K562 (cell line): ENCODE data around the gene TRIM60.

Experiments
- CTCF ChIP-seq, 3 experiments: IDR thresholded peaks in 2 of 3; conservative IDR thresholded peaks in 1 of 3; 2 replicates each; pipeline ENCODE4 v1.5.1; 2011 to 2012; ENCODE audit warnings: low read length in 3 of 3, mild to moderate bottlenecking in 3 of 3, control low read depth in 2 of 3, improper control_type of control experiment in 1 of 3, inconsistent platforms in 1 of 3, low read depth in 1 of 3, mixed read lengths in 1 of 3, moderate library complexity in 1 of 3; ENCODE audit not compliant: insufficient read depth in 2 of 3
- DNMT1 ChIP-seq: fragments of 450-650 bp; IDR thresholded peaks from 2 replicates; pipeline ENCODE4 v1.6.1; 2016; ENCODE audit warnings: antibody characterized with exemption, mild to moderate bottlenecking
- ELK1 ChIP-seq: sonication (generic); formaldehyde crosslinking; IDR thresholded peaks from 2 replicates; pipeline ENCODE4 v1.8.1; 2022; ENCODE audit warnings: missing genetic modification reagents
- FOXK2 ChIP-seq, 2 experiments: fragments of 450-650 bp; IDR thresholded peaks in 1 of 2; conservative IDR thresholded peaks in 1 of 2; 2 replicates each; pipeline ENCODE4 v1.6.1; 2016; ENCODE audit warnings: low read depth in 2 of 2, mild to moderate bottlenecking in 1 of 2
- NONO ChIP-seq, 2 experiments: fragments of 200-400 bp in 1 of 2; fragments of 450-650 bp in 1 of 2; formaldehyde crosslinking in 1 of 2; IDR thresholded peaks; 2 replicates each; pipeline ENCODE4 v1.6.1; 2017; ENCODE audit warnings: low read depth in 2 of 2, mild to moderate bottlenecking in 2 of 2, moderate library complexity in 2 of 2, low read length in 1 of 2
- YY1 ChIP-seq, 3 experiments: IDR thresholded peaks; 2 replicates each; pipeline ENCODE4 v1.6.1; 2011; ENCODE audit warnings: low read length in 2 of 3, mild to moderate bottlenecking in 2 of 3, moderate library complexity in 2 of 3, borderline replicate concordance in 1 of 3, control low read depth in 1 of 3, low read depth in 1 of 3; ENCODE audit not compliant: insufficient read depth in 3 of 3, insufficient replicate concordance in 2 of 3, control insufficient read depth in 1 of 3, insufficient read length in 1 of 3; ENCODE audit errors: extremely low read depth in 1 of 3
- ZNF592 ChIP-seq: fragments of 450-650 bp; IDR thresholded peaks from 2 replicates; pipeline ENCODE4 v1.6.1; 2017; ENCODE audit warnings: antibody characterized with exemption, mild to moderate bottlenecking

- no peak for TF ChIP-seq CTCF (IDR thresholded peaks at IDR 0.05 in 2 of 3, conservative IDR thresholded peaks at IDR 0.05 in 1 of 3; ENCODE audit: insufficient read depth in 2 of 3, low read depth in 1 of 3, low read length in 3 of 3)
- TF ChIP-seq NONO (IDR thresholded peaks at IDR 0.05; ENCODE audit: low read depth in 2 of 2, low read length in 1 of 2), result no peak
- no peak for TF ChIP-seq ELK1 (CRISPR knock-in tag)
- no peak for TF ChIP-seq ZNF592
- TF ChIP-seq YY1 (IDR thresholded peaks at IDR 0.05; ENCODE audit: borderline replicate concordance in 1 of 3, control insufficient read depth in 1 of 3, extremely low read depth in 1 of 3, insufficient read depth in 3 of 3, insufficient read length in 1 of 3, insufficient replicate concordance in 2 of 3, low read depth in 1 of 3, low read length in 2 of 3), result no peak
- no peak for TF ChIP-seq FOXK2 (conservative IDR thresholded peaks at IDR 0.05 in 1 of 2, IDR thresholded peaks at IDR 0.05 in 1 of 2; ENCODE audit: low read depth in 2 of 2)
- TF ChIP-seq DNMT1, result no peak
Measured at GRCh38 chr4:165052627-165053026, 20.8 kb downstream of the TRIM60 start.
